HG03066 (cell line): ENCODE data around the gene SLC6A18.
"Not testable (repeated sequence)": the region's sequence is repeated elsewhere in the genome, so short reads cannot be mapped to it uniquely, and the experiment has no call there.

Experiments used
- ATAC-seq: cut with Tn5 transposase; IDR thresholded peaks from one replicate; pipeline ENCODE4 v1.9.1; 2021; ENCODE audit warnings: low read depth; ENCODE audit not compliant: unreplicated experiment

SLC6A18 gene

GRCh38 chr5:1283729-1284041 lies 58.5 kb downstream of the SLC6A18 start:
- not testable (repeated sequence) for ATAC-seq

- not testable (repeated sequence) for ATAC-seq
Measured at GRCh38 chr5:1284336-1284970, 59.3 kb downstream of the SLC6A18 start.

- no peak for ATAC-seq
Measured at GRCh38 chr5:1285141-1285540, 60.0 kb downstream of the SLC6A18 start.

GRCh38 chr5:1285883-1286291 lies 60.7 kb downstream of the SLC6A18 start:
- ATAC-seq = no peak

GRCh38 chr5:1288439-1289335 lies 63.5 kb downstream of the SLC6A18 start:
- no peak for ATAC-seq

- ATAC-seq = not testable (repeated sequence)
Measured at GRCh38 chr5:1289559-1289958, 64.4 kb downstream of the SLC6A18 start.

GRCh38 chr5:1290956-1291355 lies 65.8 kb downstream of the SLC6A18 start:
- not testable (repeated sequence) for ATAC-seq

- ATAC-seq = no peak
Measured at GRCh38 chr5:1291611-1292080, 66.5 kb downstream of the SLC6A18 start.

- no peak for ATAC-seq
Measured at GRCh38 chr5:1292139-1292538, 67.0 kb downstream of the SLC6A18 start.

- ATAC-seq = no peak
Measured at GRCh38 chr5:1292846-1293415, 67.8 kb downstream of the SLC6A18 start.

GRCh38 chr5:1293416-1294205 lies 68.4 kb downstream of the SLC6A18 start:
- ATAC-seq = no peak

- no peak for ATAC-seq
Measured at GRCh38 chr5:1294206-1294834, 69.1 kb downstream of the SLC6A18 start.

GRCh38 chr5:1294835-1295649 lies 69.9 kb downstream of the SLC6A18 start, which contains the start of gene TERT:
TSS of gene TERT (minus strand) at chr5:1295068. CDS start at chr5:1294989, 79 bp downstream.
- ATAC-seq = no peak

GRCh38 chr5:1295650-1296037 lies 70.5 kb downstream of the SLC6A18 start:
- no peak for ATAC-seq
